Esophagus muscularis mucosa (tissue), 4 donors: Measurements from ENCODE around the gene DCTN3. TPM values are rescaled to one million over a fixed set of nuclear protein-coding genes. Genes with fewer than 3 reads are reported as not detected.

ENCODE experiments used
- DNase-seq: peaks from one replicate; pipeline ENCODE4 v3.0.0-alpha.2; 2017; ENCODE audit errors: extremely low spot score
- H3K27ac ChIP-seq, 4 donors: fragments of 200-600 bp; sonication (generic); replicated peaks in 1 of 4; 1 replicate in 3 of 4; 2 replicates in 1 of 4; pipeline ENCODE4 v1.5.1; 2016 to 2019; ENCODE audit warnings: mild to moderate bottlenecking in 1 of 4
- H3K27me3 ChIP-seq, 4 donors: fragments of 200-600 bp; sonication (generic); one replicate each; pipeline versions ENCODE4 v1.5.1 to v1.6.0; 2016 to 2019
- H3K36me3 ChIP-seq, 4 donors: fragments of 200-600 bp; sonication (generic); one replicate each; pipeline ENCODE4 v1.5.1; 2016 to 2019
- H3K4me1 ChIP-seq, 4 donors: fragments of 200-600 bp; sonication (generic); one replicate each; pipeline ENCODE4 v1.5.1; 2016 to 2019
- H3K4me3 ChIP-seq, 4 donors: fragments of 200-600 bp; sonication (generic); 1 replicate in 2 of 4; 2 replicates in 2 of 4; pipeline ENCODE4 v1.5.1; 2016 to 2019; ENCODE audit warnings: mild to moderate bottlenecking in 4 of 4, moderate library complexity in 1 of 4
- H3K9me3 ChIP-seq, 4 donors: fragments of 200-600 bp; sonication (generic); 1 replicate in 3 of 4; 2 replicates in 1 of 4; pipeline ENCODE4 v1.5.1; 2016 to 2019
- EP300 ChIP-seq: sonication (generic); formaldehyde crosslinking; IDR thresholded peaks from one replicate; pipeline ENCODE4 v1.6.1; 2017; ENCODE audit warnings: antibody characterized with exemption
- POLR2A ChIP-seq: fragments of 450-650 bp; IDR thresholded peaks from one replicate; pipeline ENCODE4 v1.6.1; 2017; ENCODE audit warnings: antibody characterized with exemption, moderate library complexity, mild to moderate bottlenecking, low read depth
- POLR2AphosphoS5 ChIP-seq, 2 donors: sonication (generic); formaldehyde crosslinking; IDR thresholded peaks; one replicate each; pipeline ENCODE4 v1.6.1; 2017; ENCODE audit warnings: antibody characterized with exemption in 2 of 2
- WGBS: methylation state at CpG from one replicate; pipeline ENCODE4 v1.1.5; 2018; 5-methylcytosine and 5-hydroxymethylcytosine counted together
- intact Hi-C: fragments of 100-400 bp; cut with DNase I; formaldehyde crosslinking; loops from one replicate; pipeline ENCODE4 v1.15.1; 2023
- total RNA-seq, 4 donors: library from RNA; depleted of rRNA; stranded (reverse); fragments of >200 nt; gene quantifications; one replicate each; pipeline versions ENCODE4 v1.1.0 to v1.2.1, GENCODE V29; 2016
- TF ChIP-seq, protein P1 (sequence below), 3 experiments: fragments of 200-600 bp in 2 of 3; fragments of 450-650 bp in 1 of 3; sonication (generic) in 2 of 3; IDR thresholded peaks; one replicate each; pipeline ENCODE4 v1.5.1; 2017 to 2019; ENCODE audit warnings: antibody characterized with exemption in 3 of 3, mild to moderate bottlenecking in 2 of 3, moderate library complexity in 1 of 3

The DCTN3 gene
- total RNA-seq, 4 donors from 2014 or later: 104 to 129 (median 113) TPM

DNA sequence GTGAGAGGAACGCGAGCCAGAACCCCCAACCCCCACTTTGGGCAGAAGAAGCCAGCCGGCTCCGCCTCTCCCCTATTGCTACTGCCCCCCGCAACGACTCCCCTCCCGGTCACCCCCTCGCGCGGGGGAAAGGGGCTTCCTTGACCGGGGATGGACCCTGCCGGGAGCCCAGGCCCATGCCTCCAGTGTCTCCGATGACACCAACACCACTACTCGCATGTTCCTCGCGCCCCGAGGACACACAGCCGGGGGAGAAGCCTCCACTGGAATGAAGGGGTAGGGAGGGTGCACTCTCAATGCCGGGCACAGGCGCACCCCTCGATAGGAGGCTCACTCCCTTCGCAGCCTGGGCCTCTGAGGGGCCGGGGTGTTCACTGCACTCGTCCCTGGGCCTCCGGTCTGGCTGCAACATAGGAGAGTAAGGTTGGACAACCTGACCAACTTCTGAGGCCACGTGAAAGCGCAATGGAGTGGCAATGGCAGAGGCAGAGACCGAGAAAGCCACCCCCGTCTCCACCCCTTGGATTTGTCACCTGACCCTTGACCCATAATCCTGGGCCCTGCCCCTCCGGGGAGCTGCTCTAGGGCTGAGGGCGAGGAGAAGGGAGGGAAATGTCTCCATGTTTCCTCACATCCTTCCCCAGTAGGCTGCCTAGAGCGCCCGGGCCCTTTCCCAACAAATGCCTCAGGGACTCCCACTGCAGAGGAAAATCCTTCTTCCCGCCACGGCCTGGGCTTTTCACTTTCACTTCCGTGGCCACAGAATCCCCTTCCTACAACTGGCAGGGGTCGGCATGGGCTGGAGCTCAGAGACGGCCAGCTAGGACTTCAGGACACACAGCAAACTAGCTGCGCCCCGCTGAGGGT, 29.7 kb downstream of the DCTN3 start:
- peaks cover 4 to 86% (median 28%) of the 10 kb centered on the region in 4 donors for H3K27me3 ChIP-seq
- intact Hi-C loops: loop anchor here (1.0 to 10.0 kb wide), 4 partner anchors 42 to 188 kb away; partner anchors contain the start of gene IL11RA
- TF ChIP-seq, protein P1, sequence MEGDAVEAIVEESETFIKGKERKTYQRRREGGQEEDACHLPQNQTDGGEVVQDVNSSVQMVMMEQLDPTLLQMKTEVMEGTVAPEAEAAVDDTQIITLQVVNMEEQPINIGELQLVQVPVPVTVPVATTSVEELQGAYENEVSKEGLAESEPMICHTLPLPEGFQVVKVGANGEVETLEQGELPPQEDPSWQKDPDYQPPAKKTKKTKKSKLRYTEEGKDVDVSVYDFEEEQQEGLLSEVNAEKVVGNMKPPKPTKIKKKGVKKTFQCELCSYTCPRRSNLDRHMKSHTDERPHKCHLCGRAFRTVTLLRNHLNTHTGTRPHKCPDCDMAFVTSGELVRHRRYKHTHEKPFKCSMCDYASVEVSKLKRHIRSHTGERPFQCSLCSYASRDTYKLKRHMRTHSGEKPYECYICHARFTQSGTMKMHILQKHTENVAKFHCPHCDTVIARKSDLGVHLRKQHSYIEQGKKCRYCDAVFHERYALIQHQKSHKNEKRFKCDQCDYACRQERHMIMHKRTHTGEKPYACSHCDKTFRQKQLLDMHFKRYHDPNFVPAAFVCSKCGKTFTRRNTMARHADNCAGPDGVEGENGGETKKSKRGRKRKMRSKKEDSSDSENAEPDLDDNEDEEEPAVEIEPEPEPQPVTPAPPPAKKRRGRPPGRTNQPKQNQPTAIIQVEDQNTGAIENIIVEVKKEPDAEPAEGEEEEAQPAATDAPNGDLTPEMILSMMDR (IDR thresholded peaks at IDR 0.05): no peak
- no peak for TF ChIP-seq POLR2AphosphoS5 (IDR thresholded peaks at IDR 0.05)
- no peak for TF ChIP-seq POLR2A
- TF ChIP-seq EP300: no peak
- peak overlapping the region; percentile 62 to 72 (median 64) for H3K4me3 ChIP-seq
- peak overlapping the region in 3 of 4 donors; percentile 41 to 52 (median 45) for H3K27ac ChIP-seq
- WGBS: 53% methylated on average over 13 of the region's 40 CpGs
- DNase-seq: no peak
- H3K9me3 ChIP-seq: no peaks in the 10 kb centered on the region
- no peaks in the 10 kb centered on the region for H3K36me3 ChIP-seq
- peaks cover 39 to 63% (median 60%) of the 10 kb centered on the region in 4 donors for H3K4me1 ChIP-seq

DNA sequence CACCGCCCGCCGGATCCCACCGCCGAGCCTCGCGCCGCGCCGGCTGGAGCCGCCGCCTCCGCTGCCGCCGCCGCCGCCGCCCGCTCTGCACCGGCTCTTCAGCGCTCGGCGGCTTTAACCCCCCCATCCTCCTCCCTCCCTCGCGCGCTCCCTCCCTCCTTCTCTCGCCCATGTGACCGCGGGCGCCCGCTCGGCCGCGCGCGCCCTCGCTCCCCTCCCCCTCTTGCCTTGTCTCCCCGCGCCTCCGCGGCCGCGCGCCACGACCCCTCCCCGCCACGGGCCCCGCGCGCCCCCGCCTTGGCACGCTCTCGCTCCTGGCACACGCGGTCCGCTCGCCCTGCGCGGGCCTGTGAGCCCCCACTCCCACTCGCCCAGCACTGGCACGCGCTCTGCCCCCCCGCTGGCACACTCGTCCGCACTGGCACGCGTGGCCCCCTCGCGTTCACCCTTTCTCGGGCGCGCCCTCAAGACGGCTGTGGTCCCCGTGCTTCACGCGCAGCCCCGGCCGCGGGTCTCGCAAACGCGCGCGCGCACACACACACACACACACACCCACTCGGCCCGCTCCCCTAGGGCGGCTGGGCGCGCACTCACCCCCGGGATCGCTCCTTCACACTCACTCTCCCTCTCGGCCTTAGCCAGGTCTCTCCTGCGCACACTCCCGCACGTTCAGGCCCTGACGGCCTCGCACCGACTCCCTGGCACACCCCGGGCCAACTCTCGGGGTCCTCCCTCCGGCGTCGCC, 30.5 kb downstream of the DCTN3 start, which contains the start of gene CNTFR:
Gene CNTFR, minus strand, starts transcription at position 89 of the 745 bp plus-strand sequence. CDS start 20,743 bp downstream, outside the sequence.
- DNase-seq: no peak
- H3K27ac ChIP-seq: peak within 1 kb of the TSS in 3 of 4 donors; percentile 41 to 52 (median 45)
- H3K9me3 ChIP-seq: no peaks in the 10 kb centered on the region
- peak within 1 kb of the TSS; percentile 62 to 72 (median 64) for H3K4me3 ChIP-seq
- WGBS: 2% methylated on average over 43 of the region's 104 CpGs
- intact Hi-C loops: loop anchor here (2.0 to 10.0 kb wide), 3 partner anchors 65 to 187 kb away; partner anchors contain the start of gene IL11RA
- peaks cover 4 to 94% (median 30%) of the 10 kb centered on the region in 4 donors for H3K27me3 ChIP-seq
- peaks cover 39 to 63% (median 60%) of the 10 kb centered on the region in 4 donors for H3K4me1 ChIP-seq
- no peak for TF ChIP-seq POLR2AphosphoS5 (IDR thresholded peaks at IDR 0.05)
- TF ChIP-seq, protein P1 (IDR thresholded peaks at IDR 0.05): no peak
- no peak for TF ChIP-seq EP300
- no peak for TF ChIP-seq POLR2A
- no peaks in the 10 kb centered on the region for H3K36me3 ChIP-seq

DNA sequence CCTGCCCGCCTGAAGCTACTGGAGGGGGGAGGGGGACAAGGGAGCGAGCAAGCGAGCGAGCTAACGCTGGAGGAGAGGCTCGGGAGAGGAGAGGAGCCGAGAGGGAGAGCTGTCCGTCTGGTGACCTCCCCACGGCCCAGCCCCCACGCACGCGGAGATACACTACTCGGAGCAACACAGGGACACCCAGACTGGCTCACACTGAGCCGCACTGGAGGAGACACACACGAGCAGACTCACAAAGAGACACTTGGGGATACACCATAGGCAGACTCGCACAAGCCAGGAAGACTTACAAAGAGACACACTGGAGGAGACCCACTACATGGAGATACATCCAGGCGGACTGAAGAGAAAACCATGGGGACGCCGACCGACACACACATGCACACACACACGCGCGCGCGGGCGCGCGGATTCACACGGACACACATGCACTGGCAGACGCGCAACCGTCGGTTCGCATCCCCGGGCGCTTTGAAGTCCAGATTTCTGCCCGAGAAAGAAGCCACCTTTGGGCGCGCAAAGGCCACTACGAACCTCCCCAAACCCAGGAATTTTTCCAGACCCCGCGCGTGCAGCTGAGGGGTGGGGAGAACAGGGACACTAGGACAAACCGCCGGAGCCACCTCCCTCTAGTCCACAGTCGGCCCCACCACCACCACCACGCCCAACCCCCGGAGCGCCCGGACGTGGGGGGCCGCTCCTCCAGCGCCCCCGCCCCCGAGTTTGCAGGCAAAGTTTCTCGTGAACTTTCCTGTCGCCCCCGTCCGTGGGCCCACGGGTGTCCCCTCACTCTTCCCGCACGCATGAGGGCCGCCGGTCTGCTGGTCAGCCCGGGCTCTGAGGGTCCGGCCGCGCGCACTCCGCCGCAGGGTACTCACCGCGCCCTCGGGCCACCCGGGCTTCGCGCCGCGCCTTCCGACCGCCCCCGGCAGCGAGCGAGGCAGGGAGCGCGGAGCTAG, 31.3 kb downstream of the DCTN3 start:
- peaks cover 39 to 58% (median 54%) of the 10 kb centered on the region in 4 donors for H3K4me1 ChIP-seq
- intact Hi-C loops: no loop called here

More for the DNA sequence above, 31.3 kb downstream of the DCTN3 start:
- no peaks in the 10 kb centered on the region for H3K9me3 ChIP-seq
- WGBS: 3% methylated on average over 15 of the region's 86 CpGs
- no peak for DNase-seq
- H3K27me3 ChIP-seq: peaks cover 4 to 96% (median 33%) of the 10 kb centered on the region in 4 donors
- peak overlapping the region; percentile 62 to 72 (median 64) for H3K4me3 ChIP-seq
- H3K36me3 ChIP-seq: no peaks in the 10 kb centered on the region
- no peak overlapping the region for H3K27ac ChIP-seq
- TF ChIP-seq EP300 (no peak), POLR2A (no peak), POLR2AphosphoS5 (IDR thresholded peaks at IDR 0.05) (no peak)
- TF ChIP-seq, protein P1 (IDR thresholded peaks at IDR 0.05): no peak
